OCI-LY1 (cell line): ENCODE data around the gene EML1.

ENCODE experiments used
- H2AFZ ChIP-seq: fragments of 200-600 bp; sonication (generic), shearing (Covaris generic); 2 replicates; pipeline ENCODE4 v1.6.0; 2014; ENCODE audit warnings: antibody characterized with exemption, mild to moderate bottlenecking, low read length
- H3F3A ChIP-seq: fragments of 200-600 bp; sonication (generic), shearing (Covaris generic); 2 replicates; pipeline ENCODE4 v1.6.0; 2014; ENCODE audit warnings: mild to moderate bottlenecking, antibody characterized with exemption, low read length, moderate library complexity; ENCODE audit not compliant: insufficient read depth
- H3K27ac ChIP-seq: fragments of 200-600 bp; sonication (generic); 2 replicates; pipeline ENCODE4 v1.5.1; 2014; ENCODE audit warnings: low read length, mixed run types, mild to moderate bottlenecking, low read depth; ENCODE audit not compliant: poor library complexity, severe bottlenecking
- H3K27me3 ChIP-seq: fragments of 200-600 bp; sonication (generic); 2 replicates; pipeline ENCODE4 v1.6.0; 2014; ENCODE audit warnings: antibody characterized with exemption, mild to moderate bottlenecking, low read length, moderate library complexity; ENCODE audit not compliant: insufficient read depth
- H3K36me3 ChIP-seq: fragments of 200-600 bp; sonication (generic); 2 replicates; pipeline ENCODE4 v1.6.1; 2014; ENCODE audit warnings: mild to moderate bottlenecking, antibody characterized with exemption, low read length, moderate library complexity, mixed read lengths; ENCODE audit not compliant: insufficient read depth
- H3K4me1 ChIP-seq: fragments of 200-600 bp; sonication (generic); 2 replicates; pipeline ENCODE4 v1.5.1; 2014; ENCODE audit warnings: mild to moderate bottlenecking, low read length, moderate library complexity; ENCODE audit not compliant: insufficient read depth, severe bottlenecking
- H3K4me2 ChIP-seq: fragments of 200-600 bp; sonication (generic), shearing (Covaris generic); 2 replicates; pipeline ENCODE4 v1.6.1; 2014; ENCODE audit warnings: low read length
- H3K4me3 ChIP-seq: fragments of 200-600 bp; sonication (generic); 2 replicates; pipeline ENCODE4 v1.5.1; 2014; ENCODE audit warnings: low read length, low read depth, mild to moderate bottlenecking, mixed read lengths; ENCODE audit not compliant: poor library complexity, severe bottlenecking
- H3K79me2 ChIP-seq: fragments of 200-600 bp; shearing (Covaris generic); 2 replicates; pipeline ENCODE4 v1.6.1; 2016; ENCODE audit warnings: mixed run types, low read length, mixed read lengths; ENCODE audit not compliant: insufficient read depth
- H3K9ac ChIP-seq: fragments of 200-600 bp; sonication (generic), shearing (Covaris generic); 2 replicates; pipeline ENCODE4 v1.6.1; 2014; ENCODE audit warnings: mild to moderate bottlenecking, low read length, mixed read lengths
- H3K9me2 ChIP-seq: fragments of 200-600 bp; sonication (generic), shearing (Covaris generic); 2 replicates; pipeline ENCODE4 v1.6.1; 2014; ENCODE audit warnings: low read depth, mild to moderate bottlenecking, low read length, mixed read lengths
- H3K9me3 ChIP-seq: fragments of 200-600 bp; shearing (Covaris generic); 2 replicates; pipeline ENCODE4 v1.6.1; 2014; ENCODE audit warnings: low read length, mixed read lengths
- H4K20me1 ChIP-seq: fragments of 200-600 bp; sonication (generic), shearing (Covaris generic); 2 replicates; pipeline ENCODE4 v1.6.0; 2016; ENCODE audit warnings: mild to moderate bottlenecking, low read length; ENCODE audit not compliant: insufficient read depth
- CTCF ChIP-seq: fragments of 200-600 bp; sonication (generic), shearing (Covaris generic); IDR thresholded peaks from 2 replicates; pipeline ENCODE4 v1.5.1; 2017; ENCODE audit warnings: mild to moderate bottlenecking, antibody characterized with exemption, low read length, moderate library complexity, mixed read lengths
- EZH2 ChIP-seq: fragments of 200-600 bp; sonication (generic), shearing (Covaris generic); IDR thresholded peaks from 2 replicates; pipeline ENCODE4 v1.8.0; 2017; ENCODE audit warnings: borderline replicate concordance, mixed run types, mild to moderate bottlenecking, antibody characterized with exemption, low read length, moderate library complexity, mixed read lengths

EML1 gene

DNA sequence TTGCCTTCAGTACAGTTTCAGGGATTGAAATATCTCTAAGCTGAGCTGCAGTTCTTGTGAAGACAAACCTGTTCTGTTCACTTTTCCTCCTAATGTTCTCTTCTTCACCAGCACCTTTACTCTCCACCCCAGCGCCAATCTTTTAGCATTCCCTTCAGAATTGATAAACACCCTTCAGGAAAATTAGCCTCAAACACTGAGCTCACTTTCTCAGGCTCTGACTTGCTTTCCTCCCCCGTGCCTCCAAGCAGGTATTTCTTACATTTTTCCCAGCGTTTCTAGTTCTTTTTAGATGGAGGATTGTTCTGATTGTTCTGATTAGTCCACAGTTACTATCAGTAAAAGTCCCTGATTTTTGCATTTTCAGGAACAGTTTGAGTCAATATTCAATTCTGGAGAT, 183.5 kb downstream of the EML1 start:
- H3K4me3 ChIP-seq: no peak overlapping the region
- H3K79me2 ChIP-seq: no peaks in the 10 kb centered on the region
- no peaks in the 10 kb centered on the region; the same call in 1 of the 2 replicates for H3K27me3 ChIP-seq
- no peaks in the 10 kb centered on the region for H3K9me3 ChIP-seq
- H3K36me3 ChIP-seq: no peaks in the 10 kb centered on the region
- no peaks in the 10 kb centered on the region for H3K4me1 ChIP-seq
- no peaks in the 10 kb centered on the region for H4K20me1 ChIP-seq
- H3K4me2 ChIP-seq: no peak overlapping the region
- no peak overlapping the region for H3K9ac ChIP-seq
- H3K27ac ChIP-seq: no peak overlapping the region
- H3F3A ChIP-seq: no peaks in the 10 kb centered on the region
- TF ChIP-seq CTCF (no peak), EZH2 (no peak)
- no peak overlapping the region for H2AFZ ChIP-seq
- no peaks in the 10 kb centered on the region for H3K9me2 ChIP-seq

DNA sequence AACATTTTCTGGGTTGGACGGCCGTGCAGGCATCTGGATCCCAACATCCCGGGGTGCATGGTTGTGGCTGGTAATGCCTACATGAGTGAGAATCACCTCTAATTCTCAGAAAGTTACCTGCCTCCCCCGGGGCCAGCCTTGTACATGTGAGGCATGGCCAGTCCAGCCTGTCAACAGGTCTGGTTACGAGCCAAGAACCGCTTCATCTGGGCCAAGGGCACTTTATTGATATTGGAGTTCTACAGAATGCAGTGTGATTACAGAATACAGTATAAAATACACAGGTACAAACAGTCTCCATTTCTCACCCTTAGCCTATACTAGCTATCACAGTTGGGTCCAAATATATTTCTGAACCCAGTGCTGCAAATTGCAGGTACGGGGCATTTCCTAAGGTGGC, 187.1 kb downstream of the EML1 start:
- Histone ChIP-seq H3K4me3 (no peak overlapping the region), H3K9me2 (no peaks in the 10 kb centered on the region), H3K4me2 (no peak overlapping the region), H3K79me2 (no peaks in the 10 kb centered on the region), H4K20me1 (no peaks in the 10 kb centered on the region), H3K36me3 (no peaks in the 10 kb centered on the region), H3K27me3 (no peaks in the 10 kb centered on the region; the same call in 1 of the 2 replicates), H2AFZ (no peak overlapping the region), H3K9me3 (no peaks in the 10 kb centered on the region), H3K27ac (no peak overlapping the region), H3K4me1 (no peaks in the 10 kb centered on the region), H3K9ac (no peak overlapping the region), H3F3A (no peaks in the 10 kb centered on the region)
- TF ChIP-seq CTCF (no peak), EZH2 (no peak)

DNA sequence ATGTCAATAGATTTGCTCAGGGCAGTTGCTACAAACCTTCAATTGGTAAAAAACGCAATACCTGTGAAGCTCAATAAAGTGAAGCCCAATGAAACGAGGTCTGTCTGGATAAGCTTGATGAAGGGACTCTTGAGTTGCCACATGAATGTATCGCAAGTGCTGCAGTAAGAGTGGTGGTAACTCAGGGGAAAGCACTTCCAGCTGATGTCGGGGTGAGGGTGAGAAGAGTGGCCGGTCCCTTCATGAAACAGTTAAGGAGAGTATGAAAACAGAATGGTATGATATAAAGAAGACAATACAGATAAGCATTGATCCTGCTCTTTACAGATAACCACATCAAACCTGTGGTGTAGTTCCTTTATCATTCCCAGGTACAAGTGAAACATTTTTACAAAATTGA, 188.6 kb downstream of the EML1 start:
- Histone ChIP-seq H3K27me3 (no peaks in the 10 kb centered on the region; the same call in 1 of the 2 replicates), H3K4me1 (no peaks in the 10 kb centered on the region), H3K4me3 (no peak overlapping the region), H3K4me2 (no peak overlapping the region), H3K36me3 (no peaks in the 10 kb centered on the region), H3F3A (no peaks in the 10 kb centered on the region), H3K9me2 (no peaks in the 10 kb centered on the region), H3K27ac (no peak overlapping the region), H3K9ac (no peak overlapping the region), H2AFZ (no peak overlapping the region), H4K20me1 (no peaks in the 10 kb centered on the region), H3K9me3 (no peaks in the 10 kb centered on the region), H3K79me2 (no peaks in the 10 kb centered on the region)
- TF ChIP-seq CTCF: no peak
- no peak for TF ChIP-seq EZH2
